ENCODE measurements around the gene PRPF40B. TPM values are rescaled to one million over a fixed set of nuclear protein-coding genes. Genes with fewer than 3 reads are reported as not detected.

Gene PRPF40B
- total RNA-seq, 1 donor: 10.5 TPM

DNA sequence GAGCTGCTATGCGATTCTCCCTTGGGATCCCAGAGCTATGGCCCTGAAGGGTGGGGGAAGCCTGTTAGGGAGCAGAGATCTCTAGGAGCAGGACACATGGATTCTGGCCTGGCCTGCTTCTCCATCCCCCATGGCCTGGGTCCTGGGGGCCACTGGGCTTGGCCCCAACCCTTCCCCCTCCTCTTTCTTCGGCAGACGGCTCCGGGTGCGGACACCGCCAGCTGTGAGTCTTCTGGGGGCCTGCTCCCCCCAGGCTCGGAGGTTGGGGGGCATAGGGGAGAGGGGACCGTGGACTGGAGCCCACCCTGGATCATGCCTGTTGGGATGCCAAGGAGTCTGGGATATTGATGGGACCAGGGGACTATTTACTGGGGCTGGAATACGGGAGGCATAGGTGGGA is 9.0 kb downstream of the PRPF40B start:
- no peak for DNase-seq (ENCODE audit: low read depth)
- TF ChIP-seq, protein P1, sequence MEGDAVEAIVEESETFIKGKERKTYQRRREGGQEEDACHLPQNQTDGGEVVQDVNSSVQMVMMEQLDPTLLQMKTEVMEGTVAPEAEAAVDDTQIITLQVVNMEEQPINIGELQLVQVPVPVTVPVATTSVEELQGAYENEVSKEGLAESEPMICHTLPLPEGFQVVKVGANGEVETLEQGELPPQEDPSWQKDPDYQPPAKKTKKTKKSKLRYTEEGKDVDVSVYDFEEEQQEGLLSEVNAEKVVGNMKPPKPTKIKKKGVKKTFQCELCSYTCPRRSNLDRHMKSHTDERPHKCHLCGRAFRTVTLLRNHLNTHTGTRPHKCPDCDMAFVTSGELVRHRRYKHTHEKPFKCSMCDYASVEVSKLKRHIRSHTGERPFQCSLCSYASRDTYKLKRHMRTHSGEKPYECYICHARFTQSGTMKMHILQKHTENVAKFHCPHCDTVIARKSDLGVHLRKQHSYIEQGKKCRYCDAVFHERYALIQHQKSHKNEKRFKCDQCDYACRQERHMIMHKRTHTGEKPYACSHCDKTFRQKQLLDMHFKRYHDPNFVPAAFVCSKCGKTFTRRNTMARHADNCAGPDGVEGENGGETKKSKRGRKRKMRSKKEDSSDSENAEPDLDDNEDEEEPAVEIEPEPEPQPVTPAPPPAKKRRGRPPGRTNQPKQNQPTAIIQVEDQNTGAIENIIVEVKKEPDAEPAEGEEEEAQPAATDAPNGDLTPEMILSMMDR (IDR thresholded peaks at IDR 0.05; ENCODE audit: insufficient read depth, low read length): no peak
- H3K4me3 ChIP-seq (ENCODE audit: low read depth, low read length): no peak overlapping the region

DNA sequence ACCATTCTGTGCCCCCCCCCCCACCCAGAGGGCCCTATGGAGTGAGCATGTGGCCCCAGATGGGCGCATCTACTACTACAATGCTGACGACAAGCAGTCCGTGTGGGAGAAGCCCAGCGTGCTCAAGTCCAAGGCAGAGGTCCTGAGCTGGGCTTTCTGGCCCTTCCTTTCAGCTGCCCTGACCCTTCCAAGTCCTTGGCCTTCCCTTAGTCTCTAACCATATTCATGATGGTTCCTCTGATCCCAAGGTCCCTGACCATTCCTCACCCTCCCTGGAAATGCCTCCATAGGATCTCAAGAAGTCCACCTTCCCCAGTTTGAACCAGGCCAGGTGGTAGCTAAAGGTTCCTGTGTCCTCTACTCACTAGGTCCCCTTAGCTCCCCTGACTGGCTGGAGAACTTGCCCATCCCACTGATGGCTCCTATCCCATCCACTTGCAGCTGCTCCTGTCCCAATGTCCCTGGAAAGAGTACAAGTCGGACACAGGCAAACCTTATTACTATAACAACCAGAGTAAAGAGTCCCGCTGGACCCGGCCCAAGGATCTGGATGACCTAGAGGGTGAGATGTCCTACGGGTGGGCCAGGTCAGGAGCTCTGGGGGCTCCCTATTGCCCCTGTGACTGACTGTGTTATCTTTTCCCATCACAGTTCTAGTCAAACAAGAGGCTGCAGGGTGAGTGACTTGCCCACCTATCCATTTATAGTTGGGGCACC is 9.8 kb downstream of the PRPF40B start:
- no peak for DNase-seq (ENCODE audit: low read depth)
- TF ChIP-seq, protein P1 (IDR thresholded peaks at IDR 0.05; ENCODE audit: insufficient read depth, low read length): no peak
- no peak overlapping the region for H3K4me3 ChIP-seq (ENCODE audit: low read depth, low read length)

DNA sequence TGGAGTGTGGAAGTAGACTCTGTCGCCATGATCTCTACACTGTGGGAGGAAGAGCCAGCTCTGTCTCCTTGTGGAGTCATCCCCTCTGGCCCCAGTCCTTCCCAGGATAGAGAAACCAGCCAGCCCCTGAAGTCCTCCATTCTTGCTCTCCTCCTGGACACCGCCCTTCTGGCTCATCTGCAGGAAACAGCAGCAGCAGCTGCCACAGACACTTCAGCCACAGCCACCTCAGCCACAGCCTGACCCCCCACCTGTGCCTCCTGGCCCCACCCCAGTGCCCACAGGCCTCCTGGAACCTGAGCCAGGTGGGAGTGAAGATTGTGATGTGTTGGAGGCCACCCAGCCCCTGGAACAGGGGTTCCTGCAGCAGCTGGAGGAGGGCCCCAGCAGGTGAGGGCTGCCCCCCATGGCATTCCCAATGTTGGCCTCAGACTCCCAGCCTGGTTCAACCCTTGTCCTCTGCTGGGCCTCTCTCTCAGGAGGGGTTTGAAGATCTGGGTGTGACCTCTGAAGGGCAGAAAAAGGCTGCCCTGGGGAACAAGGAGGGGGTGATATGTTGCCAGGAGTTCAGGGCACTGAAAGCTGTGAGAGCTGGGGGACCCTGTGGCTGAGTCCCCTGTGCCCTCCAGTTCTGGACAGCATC is 10.5 kb downstream of the PRPF40B start:
- no peak overlapping the region for H3K4me3 ChIP-seq (ENCODE audit: low read depth, low read length)
- DNase-seq (ENCODE audit: low read depth): no peak
- TF ChIP-seq, protein P1 (IDR thresholded peaks at IDR 0.05; ENCODE audit: insufficient read depth, low read length): no peak

DNA sequence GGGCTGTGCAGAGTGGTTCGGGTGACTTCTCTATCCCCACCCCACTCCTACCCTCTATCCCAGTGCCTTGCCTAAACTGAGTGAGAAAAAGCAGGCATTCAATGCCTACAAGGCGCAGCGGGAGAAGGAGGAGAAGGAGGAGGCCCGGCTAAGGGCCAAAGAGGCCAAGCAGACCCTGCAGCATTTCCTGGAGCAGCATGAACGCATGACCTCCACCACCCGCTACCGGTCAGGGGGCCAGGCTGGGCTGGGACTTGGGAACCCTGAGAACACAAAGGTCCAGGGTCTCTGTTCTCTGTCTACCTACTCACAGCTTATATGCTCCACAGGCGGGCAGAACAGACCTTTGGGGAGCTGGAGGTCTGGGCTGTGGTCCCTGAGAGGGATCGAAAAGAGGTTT is 11.7 kb downstream of the PRPF40B start:
- no peak for DNase-seq (ENCODE audit: low read depth)
- TF ChIP-seq, protein P1 (IDR thresholded peaks at IDR 0.05; ENCODE audit: insufficient read depth, low read length): no peak
- no peak overlapping the region for H3K4me3 ChIP-seq (ENCODE audit: low read depth, low read length)

DNA sequence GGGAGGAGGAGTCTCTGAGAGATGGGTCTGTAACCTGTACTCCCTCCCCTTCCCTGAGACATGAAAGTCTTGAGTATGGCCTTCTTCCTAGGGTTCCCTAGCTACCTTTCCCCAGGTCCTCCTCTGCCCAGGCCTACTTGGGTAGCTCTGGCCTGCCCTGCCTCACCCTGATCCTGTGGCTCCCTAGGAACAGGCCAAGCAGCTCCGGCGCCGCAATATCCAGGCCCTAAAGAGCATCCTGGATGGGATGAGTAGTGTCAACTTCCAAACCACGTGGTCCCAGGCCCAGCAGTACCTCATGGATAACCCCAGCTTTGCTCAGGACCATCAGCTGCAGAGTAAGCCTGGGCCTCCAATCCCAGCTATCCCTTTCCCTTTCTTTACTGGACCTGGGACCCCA is 12.3 kb downstream of the PRPF40B start:
- no peak for DNase-seq (ENCODE audit: low read depth)
- TF ChIP-seq, protein P1 (IDR thresholded peaks at IDR 0.05; ENCODE audit: insufficient read depth, low read length): no peak
- no peak overlapping the region for H3K4me3 ChIP-seq (ENCODE audit: low read depth, low read length)

DNA sequence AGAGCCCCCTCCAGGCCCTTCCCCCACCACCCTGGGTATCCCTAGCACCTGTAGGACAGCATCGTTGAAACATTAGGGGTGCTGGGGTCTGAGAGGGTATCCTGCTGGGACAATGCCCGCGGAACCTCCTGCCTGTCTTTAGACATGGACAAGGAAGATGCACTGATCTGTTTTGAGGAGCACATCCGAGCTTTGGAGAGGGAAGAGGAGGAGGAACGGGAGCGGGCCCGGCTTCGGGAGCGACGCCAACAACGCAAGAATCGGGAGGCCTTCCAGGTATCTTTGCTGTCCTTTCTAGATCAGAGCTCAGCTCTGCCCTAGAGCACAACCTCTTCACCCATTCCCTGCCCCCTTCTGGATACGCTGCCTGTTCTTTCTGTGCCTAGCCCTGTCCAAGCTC is 13.2 kb downstream of the PRPF40B start:
- TF ChIP-seq, protein P1 (IDR thresholded peaks at IDR 0.05; ENCODE audit: insufficient read depth, low read length): no peak
- no peak overlapping the region for H3K4me3 ChIP-seq (ENCODE audit: low read depth, low read length)
- DNase-seq (ENCODE audit: low read depth): no peak

Data from fibroblast of the aortic adventitia (primary cell).